GM19238 (cell line): Measurements from ENCODE around the gene TTLL13.
A peak's percentile ranks its signal among the peaks of the same experiment; 100 is the strongest.
"Not testable (repeated sequence)": the region's sequence is repeated elsewhere in the genome, so short reads cannot be mapped to it uniquely, and the experiment has no call there.

ENCODE experiments used
- DNase-seq: peaks from one replicate; pipeline ENCODE4 v3.0.0; 2011; ENCODE audit warnings: low spot score; ENCODE audit not compliant: insufficient read length

Gene TTLL13

GRCh38 chr15:90234096-90234988, 15.0 kb upstream of the TTLL13 start, which contains the start of gene GDPGP1:
Gene GDPGP1, plus strand, starts transcription at chr15:90234209. Its CDS starts 6,700 bp downstream, at chr15:90240909.
- DNase-seq: peak; percentile 94

GRCh38 chr15:90239371-90239770, 10.0 kb upstream of the TTLL13 start:
- no peak for DNase-seq

GRCh38 chr15:90240856-90241255, 8.5 kb upstream of the TTLL13 start:
- DNase-seq: no peak

- DNase-seq: no peak
Observed at GRCh38 chr15:90241343-90242192, 7.8 kb upstream of the TTLL13 start.

GRCh38 chr15:90243943-90244639, 5.3 kb upstream of the TTLL13 start:
- DNase-seq: no peak

- DNase-seq: no peak
Observed at GRCh38 chr15:90248789-90249202, 560 bp upstream of the TTLL13 start.

GRCh38 chr15:90257776-90258175, 8.4 kb downstream of the TTLL13 start:
- DNase-seq: no peak

- DNase-seq: peak; percentile 12
Observed at GRCh38 chr15:90259524-90259923, 10.2 kb downstream of the TTLL13 start.

GRCh38 chr15:90260731-90261130, 11.4 kb downstream of the TTLL13 start:
- DNase-seq: not testable (repeated sequence)

GRCh38 chr15:90261811-90262210, 12.5 kb downstream of the TTLL13 start:
- DNase-seq: no peak

GRCh38 chr15:90262426-90262825, 13.1 kb downstream of the TTLL13 start:
- no peak for DNase-seq

GRCh38 chr15:90264671-90265070, 15.3 kb downstream of the TTLL13 start:
- DNase-seq: no peak

- peak; percentile 79 for DNase-seq
Observed at GRCh38 chr15:90265271-90266060, 16.1 kb downstream of the TTLL13 start, which contains the start of gene NGRN. Gene NGRN, plus strand, starts transcription at chr15:90265672. Its CDS starts 41 bp downstream, at chr15:90265713.

GRCh38 chr15:90266061-90266431, 16.7 kb downstream of the TTLL13 start:
- DNase-seq: no peak

- DNase-seq: no peak
Observed at GRCh38 chr15:90266485-90266884, 17.1 kb downstream of the TTLL13 start.

- no peak for DNase-seq
Observed at GRCh38 chr15:90268415-90268814, 19.1 kb downstream of the TTLL13 start.

GRCh38 chr15:90270502-90271150, 21.3 kb downstream of the TTLL13 start:
- no peak for DNase-seq

- no peak for DNase-seq
Observed at GRCh38 chr15:90271459-90272166, 22.3 kb downstream of the TTLL13 start.

- not testable (repeated sequence) for DNase-seq
Observed at GRCh38 chr15:90278467-90278866, 29.1 kb downstream of the TTLL13 start.
